GM23338 (cell line): ENCODE results near the gene STT3B. TPM values are rescaled to one million over a fixed set of nuclear protein-coding genes. Genes with fewer than 3 reads are reported as not detected.

Experiments used
- ATAC-seq: fragments of 200-7000 bp; cut with Tn5 transposase; 3 replicates; pipeline ENCODE4 v1.9.1; 2020
- DNase-seq: peaks from one replicate; pipeline ENCODE4 v3.0.0-alpha.2; 2015; ENCODE audit warnings: low spot score
- H2AFZ ChIP-seq: fragments of 200-600 bp; sonication (generic); 2 replicates; pipeline ENCODE4 v1.8.0; 2016; ENCODE audit warnings: antibody characterized with exemption, mild to moderate bottlenecking, moderate library complexity
- H3F3A ChIP-seq: fragments of 200-600 bp; sonication (generic); replicated peaks from 2 replicates; pipeline ENCODE4 v1.8.0; 2017; ENCODE audit warnings: antibody characterized with exemption, mixed run types, low read depth
- H3K27ac ChIP-seq: fragments of 200-600 bp; sonication (generic); 2 replicates; pipeline ENCODE4 v1.6.1; 2016; ENCODE audit warnings: low read depth
- H3K27me3 ChIP-seq: fragments of 200-600 bp; sonication (generic); 2 replicates; pipeline ENCODE4 v1.8.0; 2016; ENCODE audit warnings: mild to moderate bottlenecking, mixed run types, moderate library complexity; ENCODE audit not compliant: insufficient read depth
- H3K36me3 ChIP-seq: fragments of 200-600 bp; sonication (generic); 2 replicates; pipeline ENCODE4 v1.8.0; 2016; ENCODE audit warnings: mild to moderate bottlenecking; ENCODE audit not compliant: insufficient read depth
- H3K4me1 ChIP-seq: fragments of 200-600 bp; sonication (generic); 2 replicates; pipeline ENCODE4 v1.8.0; 2016; ENCODE audit warnings: mild to moderate bottlenecking, moderate library complexity; ENCODE audit not compliant: insufficient read depth
- H3K4me2 ChIP-seq: fragments of 200-600 bp; sonication (generic); 2 replicates; pipeline ENCODE4 v1.7.1; 2017; ENCODE audit warnings: mixed run types
- H3K4me3 ChIP-seq: fragments of 200-600 bp; sonication (generic); 2 replicates; pipeline ENCODE4 v1.6.1; 2016; ENCODE audit warnings: mixed run types
- H3K79me2 ChIP-seq: fragments of 200-600 bp; sonication (generic); replicated peaks from 2 replicates; pipeline ENCODE4 v1.8.0; 2017; ENCODE audit warnings: mild to moderate bottlenecking; ENCODE audit not compliant: insufficient read depth
- H3K9me2 ChIP-seq: fragments of 200-600 bp; sonication (generic); 2 replicates; pipeline ENCODE4 v1.8.0; 2017; ENCODE audit not compliant: insufficient read depth
- H4K20me1 ChIP-seq: fragments of 200-600 bp; sonication (generic); replicated peaks from 2 replicates; pipeline ENCODE4 v1.8.0; 2017; ENCODE audit warnings: mild to moderate bottlenecking; ENCODE audit not compliant: insufficient read depth
- H3K27ac Mint-ChIP-seq: 2 replicates; pipeline ENCODE4 v1.8.0; 2020; ENCODE audit warnings: inconsistent platforms, mild to moderate bottlenecking, moderate library complexity, mixed read lengths
- H3K27me3 Mint-ChIP-seq: 3 replicates; pipeline ENCODE4 v1.8.0; 2022; ENCODE audit warnings: low read depth, mild to moderate bottlenecking, moderate library complexity, mixed read lengths, inconsistent platforms; ENCODE audit not compliant: insufficient read depth, poor library complexity
- H3K36me3 Mint-ChIP-seq: 3 replicates; pipeline ENCODE4 v1.8.0; 2021; ENCODE audit warnings: low read depth, mild to moderate bottlenecking, inconsistent platforms, moderate library complexity, mixed read lengths
- H3K4me1 Mint-ChIP-seq: 3 replicates; pipeline ENCODE4 v1.8.0; 2020; ENCODE audit warnings: mild to moderate bottlenecking, inconsistent platforms, mixed read lengths
- H3K4me3 Mint-ChIP-seq: 3 replicates; pipeline ENCODE4 v1.8.0; 2021; ENCODE audit warnings: moderate library complexity, mild to moderate bottlenecking, inconsistent platforms, mixed read lengths
- H3K9me3 Mint-ChIP-seq: 3 replicates; pipeline ENCODE4 v1.8.0; 2020; ENCODE audit warnings: moderate library complexity, mild to moderate bottlenecking, inconsistent platforms, mixed read lengths
- CTCF ChIP-seq, 2 experiments: fragments of 200-600 bp in 1 of 2; sonication (generic) in 1 of 2; conservative IDR thresholded peaks; 2 replicates each; pipeline versions ENCODE4 v1.5.1 to v1.6.1; 2016 to 2017; ENCODE audit warnings: antibody characterized with exemption in 2 of 2, low read depth in 2 of 2, mild to moderate bottlenecking in 2 of 2, moderate library complexity in 1 of 2
- ETS1 ChIP-seq: IDR thresholded peaks from 2 replicates; pipeline ENCODE4 v1.6.1; 2016; ENCODE audit warnings: antibody characterized with exemption
- EZH2phosphoT487 ChIP-seq: fragments of 200-600 bp; sonication (generic); IDR thresholded peaks from one replicate; pipeline ENCODE4 v1.8.1; 2018; ENCODE audit warnings: antibody characterized with exemption; ENCODE audit not compliant: unreplicated experiment
- REST ChIP-seq: IDR thresholded peaks from one replicate; pipeline ENCODE4 v1.6.1; 2018; ENCODE audit warnings: antibody characterized with exemption; ENCODE audit not compliant: unreplicated experiment
- ZNF114 ChIP-seq: fragments of 250-450 bp; sonication (Bioruptor Pico); IDR thresholded peaks from 2 replicates; pipeline ENCODE4 v1.5.0; 2020; ENCODE audit warnings: mild to moderate bottlenecking, moderate library complexity
- ZNF462 ChIP-seq: fragments of 250-450 bp; sonication (Bioruptor Pico); IDR thresholded peaks from 2 replicates; pipeline ENCODE4 v1.5.0; 2020; ENCODE audit warnings: mild to moderate bottlenecking, moderate library complexity
- polyA plus RNA-seq: library from polyadenylated mRNA; unstranded; fragments of >200 nt; fragmentation: Nextera tagmentation; extraction: Ambion mirVana; gene quantifications from 2 replicates; pipeline ENCODE4 v1.2.1, GENCODE V29; 2016
- total RNA-seq: library from RNA; depleted of rRNA; stranded (reverse); fragments of >200 nt; shearing (Covaris generic); gene quantifications from 2 replicates; pipeline ENCODE4 v1.2.3, GENCODE V29; 2014

Gene STT3B
- total and polyA plus RNA-seq, 2 experiments from 2014 or later = 44.1 to 167 TPM

- TF ChIP-seq REST (no peak), EZH2phosphoT487 (no peak), ZNF114 (no peak)
These were observed 143.8 kb downstream of the STT3B start (continued) for GRCh38 chr3:31676556-31676955.

- 0 out of 2 replicates have a peak overlapping the region, but pooled peaks have one; percentile 5 for H3K27ac Mint-ChIP-seq
- no peaks in the 10 kb centered on the region for H3K27me3 ChIP-seq
- TF ChIP-seq ZNF462 (CRISPR knock-in tag) (no peak), ZNF114 (no peak), CTCF (conservative IDR thresholded peaks at IDR 0.05; ENCODE audit: low read depth in 2 of 2) (no peak), REST (no peak), ETS1 (no peak)
These were observed 147.5 kb downstream of the STT3B start for GRCh38 chr3:31680072-31680870.

More at GRCh38 chr3:31680072-31680870, 147.5 kb downstream of the STT3B start:
- H3K27me3 Mint-ChIP-seq = peaks cover 3% of the 10 kb centered on the region
- Histone ChIP-seq H2AFZ (no peak overlapping the region), H3K36me3 (0 out of 2 replicates have a peak, but pooled peaks cover 7% of the 10 kb centered on the region), H3K27ac (no peak overlapping the region), H3K4me3 (no peak overlapping the region), H4K20me1 (peaks cover 8% of the 10 kb centered on the region), H3K4me1 (no peaks in the 10 kb centered on the region), H3K79me2 (0 out of 2 replicates have a peak, but pooled peaks cover 2% of the 10 kb centered on the region), H3F3A (no peaks in the 10 kb centered on the region), H3K4me2 (no peak overlapping the region), H3K9me2 (peaks cover 11% of the 10 kb centered on the region; the same call in 1 of the 2 replicates)
- H3K9me3 Mint-ChIP-seq = no peaks in the 10 kb centered on the region
- ATAC-seq (peak; percentile 71), DNase-seq (peak; percentile 33)
- peaks cover 25% of the 10 kb centered on the region for H3K4me1 Mint-ChIP-seq
- H3K36me3 Mint-ChIP-seq = peaks cover 43% of the 10 kb centered on the region
- H3K4me3 Mint-ChIP-seq = no peak overlapping the region
